ENCODE measurements around the gene CBARP. TPM values are rescaled to one million over a fixed set of nuclear protein-coding genes. Genes with fewer than 3 reads are reported as not detected.

Gene CBARP
- total and polyA plus RNA-seq, 2 of the 13 experiments (the other 11 are each of a cell fraction or from before 2014, with no cell fraction given): 1.2 to 1.4 TPM

GRCh38 chr19:1260749-1261537 lies 23.1 kb upstream of the CBARP start (continued):
- TF ChIP-seq RBFOX2 (IDR thresholded peaks at IDR 0.05; ENCODE audit: low read depth, low read length): peak; percentile 51
- no peak for TF ChIP-seq GABPA (IDR thresholded peaks at IDR 0.05; ENCODE audit: low read depth, low read length)
- peak; percentile 74 for TF ChIP-seq GABPA (CRISPR knock-in tag; IDR thresholded peaks at IDR 0.05; ENCODE audit: low read depth)
- TF ChIP-seq AHDC1 (CRISPR knock-in tag; IDR thresholded peaks at IDR 0.05; ENCODE audit: borderline replicate concordance): no peak
- TF ChIP-seq CREM (IDR thresholded peaks at IDR 0.05): 0 out of 2 replicates have a peak, but pooled peaks have one; percentile 37
- TF ChIP-seq CREM (CRISPR knock-in tag; IDR thresholded peaks at IDR 0.05): no peak
- peak; percentile 82 for TF ChIP-seq BHLHE40 (IDR thresholded peaks at IDR 0.05; ENCODE audit: low read length)
- peak; percentile 29; the same call in 1 of the 2 replicates for TF ChIP-seq ZNF275 (CRISPR knock-in tag; IDR thresholded peaks at IDR 0.05; ENCODE audit: borderline replicate concordance)
- TF ChIP-seq ZNF335 (CRISPR knock-in tag; IDR thresholded peaks at IDR 0.05): no peak
- TF ChIP-seq ZNF234 (CRISPR knock-in tag; conservative IDR thresholded peaks at IDR 0.05): no peak
- no peak for TF ChIP-seq PRPF4 (IDR thresholded peaks at IDR 0.05; ENCODE audit: low read depth, low read length, poor library complexity, severe bottlenecking)
- TF ChIP-seq BORCS8-MEF2B (CRISPR knock-in tag; IDR thresholded peaks at IDR 0.05): 0 out of 2 replicates have a peak, but pooled peaks have one; percentile 55
- TF ChIP-seq SUZ12 (IDR thresholded peaks at IDR 0.05; ENCODE audit: low read depth, low read length): no peak
- no peak for TF ChIP-seq HNF4G (IDR thresholded peaks at IDR 0.05; ENCODE audit: borderline replicate concordance, low read depth, low read length)
- TF ChIP-seq HNF4G (CRISPR knock-in tag; IDR thresholded peaks at IDR 0.05; ENCODE audit: borderline replicate concordance, low read depth): peak; percentile 33; the same call in 1 of the 2 replicates
- TF ChIP-seq FOXK1 (CRISPR knock-in tag; IDR thresholded peaks at IDR 0.05; ENCODE audit: borderline replicate concordance, low read depth): no peak
- TF ChIP-seq LBX2 (CRISPR knock-in tag; IDR thresholded peaks at IDR 0.05; ENCODE audit: borderline replicate concordance): 0 out of 2 replicates have a peak, but pooled peaks have one; percentile 44
- peak; percentile 40; the same call in 1 of the 2 replicates for TF ChIP-seq DMAP1 (CRISPR knock-in tag; IDR thresholded peaks at IDR 0.05)
- no peak for TF ChIP-seq ZNF850 (CRISPR knock-in tag; conservative IDR thresholded peaks at IDR 0.05)
- TF ChIP-seq RFX5 (IDR thresholded peaks at IDR 0.05; ENCODE audit: low read depth, low read length): 0 out of 2 replicates have a peak, but pooled peaks have one; percentile 20
- TF ChIP-seq MYPOP (CRISPR knock-in tag; IDR thresholded peaks at IDR 0.05): peak; percentile 82; the same call in 1 of the 2 replicates
- no peak for TF ChIP-seq ZBTB21 (CRISPR knock-in tag; IDR thresholded peaks at IDR 0.05)
- TF ChIP-seq FOXK2 (IDR thresholded peaks at IDR 0.05): no peak
